ENCODE data around the gene PDLIM1.

GRCh38 chr10:95279042-95279820 lies 11.6 kb downstream of the PDLIM1 start:
- no peak for TF ChIP-seq CTCF (IDR thresholded peaks at IDR 0.05)
- no peak for TF ChIP-seq POLR2A (IDR thresholded peaks at IDR 0.05)
- TF ChIP-seq EP300 (IDR thresholded peaks at IDR 0.05): no peak

All from tibial nerve (tissue), 4 donors.